Suppressor macrophage (primary cell): ENCODE results near the gene KRTAP12-4.
"Not testable (repeated sequence)": the region's sequence is repeated elsewhere in the genome, so short reads cannot be mapped to it uniquely, and the experiment has no call there.

Experiments
- DNase-seq, 4 experiments: peaks; one replicate each; pipeline ENCODE4 v3.0.0-alpha.2; 2020 to 2022

Gene KRTAP12-4

DNA sequence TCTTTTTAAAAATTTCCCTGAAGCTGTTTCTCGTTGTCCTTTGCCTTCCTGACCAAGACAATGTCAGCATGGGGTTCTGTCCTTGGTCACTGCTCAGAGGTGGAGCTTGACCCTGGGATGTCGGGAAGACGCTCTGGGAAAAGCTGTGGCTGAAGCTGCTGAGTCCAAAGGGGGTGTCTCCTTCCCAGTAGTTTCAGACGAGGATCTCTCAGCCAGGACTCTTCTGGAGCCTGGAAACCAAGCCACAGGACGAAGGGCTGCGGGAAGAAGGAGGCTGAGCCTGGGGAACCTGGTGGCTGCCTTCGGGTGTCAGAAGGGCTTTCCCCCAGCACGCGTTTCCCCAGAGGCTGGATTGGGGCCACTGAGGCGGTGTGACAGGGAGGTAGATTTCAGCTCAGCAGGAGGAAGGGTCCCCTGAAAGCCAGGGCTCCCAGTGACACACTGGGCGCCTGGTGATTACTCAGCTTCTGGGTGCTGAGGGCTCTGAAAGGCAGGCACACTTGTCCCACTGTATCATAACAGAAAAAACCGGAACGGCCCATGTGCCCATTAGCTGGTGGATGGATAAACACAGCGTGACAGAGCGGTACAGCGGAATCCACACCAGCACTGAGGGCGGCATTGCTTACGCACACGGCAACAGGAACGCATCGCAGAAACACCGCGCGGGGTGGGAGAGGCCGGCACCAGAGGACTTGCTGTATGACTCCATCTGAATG is 32.5 kb upstream of the KRTAP12-4 start:
- DNase-seq: no peak

DNA sequence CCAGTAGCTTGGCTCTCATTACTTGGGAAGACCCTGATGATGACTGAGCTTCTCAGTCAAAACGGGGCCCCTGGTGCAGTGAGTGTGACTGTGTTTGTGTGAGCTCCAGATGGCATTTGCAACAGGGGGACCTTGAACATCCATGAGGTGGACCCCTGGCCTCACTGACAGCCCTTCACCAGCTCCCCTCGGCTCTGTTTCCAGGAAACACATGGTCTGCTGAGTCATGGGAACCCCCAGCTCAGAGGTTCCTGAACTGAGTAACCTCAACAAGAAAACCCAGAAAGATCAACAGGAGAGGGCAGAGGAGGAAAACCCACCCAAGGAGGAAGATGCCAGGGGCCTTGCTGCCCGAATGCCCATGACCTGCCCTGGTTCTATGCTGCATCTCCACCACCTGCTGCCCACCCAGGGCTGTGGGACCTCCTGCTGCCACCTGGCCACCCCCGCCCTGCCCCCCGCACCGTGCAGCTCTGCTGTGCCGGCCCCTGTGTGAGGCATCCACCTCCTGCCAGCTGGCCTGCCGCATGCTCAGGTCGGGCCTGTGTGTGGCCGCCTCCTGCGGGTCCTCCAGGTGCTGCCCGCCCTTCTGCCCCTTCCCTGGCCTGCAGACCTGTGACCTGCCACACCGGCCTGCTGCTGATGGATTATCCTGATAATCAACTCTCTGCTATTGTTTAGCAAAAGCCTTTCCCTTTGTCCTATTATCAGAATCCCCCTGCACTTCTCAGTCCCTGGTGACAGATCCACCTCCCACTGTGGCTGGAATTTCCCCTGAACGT is 31.7 kb upstream of the KRTAP12-4 start:
- no peak for DNase-seq

DNA sequence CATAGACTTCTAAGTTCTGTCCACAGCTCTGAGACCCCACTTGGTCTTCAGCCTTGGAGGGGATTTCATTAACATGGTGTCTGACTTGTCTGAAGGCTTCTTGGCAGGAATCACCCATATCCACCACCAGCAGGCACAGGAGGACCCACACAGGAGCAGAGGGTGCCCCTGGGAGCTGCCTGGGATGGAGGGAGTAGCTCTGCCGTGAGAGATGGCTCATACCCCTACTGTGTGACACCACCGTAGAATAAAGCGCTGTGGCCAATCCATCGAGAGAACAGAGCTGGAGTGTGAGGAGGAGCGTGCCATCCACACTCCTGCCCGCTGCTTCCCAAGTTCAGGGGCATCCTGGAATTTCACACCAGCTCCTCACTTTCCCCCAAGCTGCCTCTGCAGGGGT is 30.6 kb upstream of the KRTAP12-4 start:
- DNase-seq: not testable (repeated sequence)

DNA sequence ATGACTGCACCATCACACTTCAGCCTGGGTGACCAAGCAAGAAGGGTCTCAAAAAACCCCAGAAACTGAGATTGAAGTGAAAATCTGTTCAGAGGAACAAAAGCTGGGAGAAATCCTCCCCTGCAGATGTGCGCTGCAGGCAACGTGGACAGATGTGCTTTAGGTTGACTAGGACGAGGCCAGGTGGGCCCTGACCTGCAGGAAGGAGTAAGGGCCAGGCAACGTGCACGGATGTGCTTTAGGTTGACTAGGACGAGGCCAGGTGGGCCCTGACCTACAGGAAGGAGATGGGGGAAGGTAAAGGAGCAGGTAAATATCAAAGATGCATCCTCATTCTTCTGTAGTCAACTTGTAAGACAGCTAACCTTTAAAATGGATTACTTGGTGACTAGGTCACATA is 30.0 kb upstream of the KRTAP12-4 start:
- DNase-seq: no peak

DNA sequence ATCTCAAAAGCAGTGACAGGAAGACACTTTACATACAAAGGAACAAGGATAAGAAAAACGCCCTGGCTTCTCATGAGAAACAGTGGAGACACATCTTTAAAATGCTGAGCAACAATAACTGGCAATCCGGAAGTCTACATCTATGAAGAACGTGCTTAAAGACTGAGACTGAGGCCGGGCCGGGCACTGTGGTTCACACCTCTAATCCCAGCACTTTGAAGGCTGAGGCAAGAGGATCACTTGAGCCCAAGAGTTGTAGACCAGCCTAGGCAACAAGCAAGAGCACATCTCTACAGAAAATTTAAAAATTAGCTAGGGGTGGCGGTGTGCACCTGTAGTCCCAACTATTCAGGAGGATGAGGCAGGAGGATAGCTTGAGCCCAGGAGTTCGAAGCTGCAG is 29.6 kb upstream of the KRTAP12-4 start:
- no peak for DNase-seq

DNA sequence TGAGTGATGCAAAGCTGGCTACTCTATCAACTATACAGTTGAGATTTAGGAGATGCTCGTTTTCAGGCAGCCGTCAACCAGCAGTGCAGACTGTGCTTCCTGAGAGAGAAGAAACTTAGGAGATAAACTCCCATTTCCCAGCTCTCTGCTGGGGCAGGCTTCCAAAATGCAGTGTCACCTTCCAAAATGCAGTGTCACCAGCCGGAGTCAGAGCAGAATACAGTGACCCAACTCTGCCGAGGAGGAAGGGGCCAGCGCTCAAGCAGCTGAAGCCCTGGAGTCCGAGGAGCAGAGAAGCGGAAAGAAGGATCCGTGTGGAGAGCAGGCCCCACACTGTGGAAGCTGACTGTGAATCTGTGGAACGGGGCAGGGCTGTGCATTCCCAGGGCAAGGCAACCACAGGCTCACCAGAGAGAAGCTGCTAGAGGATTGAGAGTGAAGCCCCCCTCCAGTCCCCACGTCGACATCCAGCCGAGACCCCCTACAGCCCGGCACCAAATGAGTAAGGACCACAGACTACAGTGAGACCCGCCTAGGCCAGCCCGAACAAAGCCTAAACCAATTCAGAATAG is 28.2 kb upstream of the KRTAP12-4 start:
- no peak for DNase-seq

DNA sequence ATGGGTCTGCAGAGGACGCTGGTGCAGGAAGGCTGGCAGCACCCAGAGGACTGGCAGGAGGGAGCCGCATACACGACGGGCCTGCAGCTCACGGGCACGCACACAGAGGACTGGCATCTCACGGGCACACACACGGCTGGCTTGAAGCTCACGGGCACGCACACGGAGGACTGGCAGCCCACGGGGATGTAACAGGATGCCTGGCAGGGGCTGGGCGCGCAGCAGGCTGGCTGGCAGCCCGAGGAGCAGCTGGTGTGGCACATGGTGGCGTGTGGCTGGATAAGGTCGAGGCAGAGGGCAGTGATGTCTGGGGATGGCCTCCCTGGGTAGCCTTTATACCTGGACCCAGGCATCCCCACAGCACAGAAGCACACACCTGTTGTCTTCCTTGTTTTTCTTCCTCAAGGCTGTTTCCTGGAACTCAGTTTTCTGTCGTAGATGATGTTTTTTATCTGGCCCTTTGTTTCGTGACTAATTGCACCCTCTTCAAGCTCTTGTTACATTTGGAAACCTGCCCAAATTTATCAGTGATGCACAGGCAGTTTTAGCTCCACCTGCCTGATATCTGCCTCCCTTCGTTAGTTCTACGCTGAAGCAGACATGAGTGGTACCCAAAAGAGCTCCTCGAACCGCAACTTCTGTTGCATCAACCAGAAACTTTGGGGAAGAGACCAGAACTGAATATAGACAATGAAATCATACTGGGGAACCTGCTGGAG is 27.6 kb upstream of the KRTAP12-4 start, which contains the start of gene KRTAP12-1:
Gene KRTAP12-1, minus strand, starts transcription at position 303 of the 719 bp plus-strand sequence. Its CDS starts 40 bp downstream, at position 263.
- no peak for DNase-seq

DNA sequence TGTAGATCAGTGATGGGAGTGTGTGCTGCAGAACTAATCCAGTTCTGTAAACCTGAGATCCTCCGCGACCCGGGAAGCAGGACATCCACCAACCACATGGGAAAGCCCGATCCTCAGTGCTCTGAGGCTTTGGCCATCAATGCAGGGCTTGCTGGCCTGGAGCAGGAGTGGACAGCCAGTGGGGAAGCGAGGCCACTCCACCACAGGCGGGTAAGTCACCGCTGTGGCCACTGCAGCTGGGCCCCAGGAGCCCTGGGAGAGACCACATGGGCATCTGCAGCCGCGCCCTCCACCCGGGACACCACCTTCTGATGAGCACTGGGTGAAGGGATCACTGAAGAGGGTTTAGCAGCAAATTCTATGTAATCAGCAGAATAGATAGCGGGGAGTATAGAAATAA is 26.7 kb upstream of the KRTAP12-4 start:
- DNase-seq: no peak

DNA sequence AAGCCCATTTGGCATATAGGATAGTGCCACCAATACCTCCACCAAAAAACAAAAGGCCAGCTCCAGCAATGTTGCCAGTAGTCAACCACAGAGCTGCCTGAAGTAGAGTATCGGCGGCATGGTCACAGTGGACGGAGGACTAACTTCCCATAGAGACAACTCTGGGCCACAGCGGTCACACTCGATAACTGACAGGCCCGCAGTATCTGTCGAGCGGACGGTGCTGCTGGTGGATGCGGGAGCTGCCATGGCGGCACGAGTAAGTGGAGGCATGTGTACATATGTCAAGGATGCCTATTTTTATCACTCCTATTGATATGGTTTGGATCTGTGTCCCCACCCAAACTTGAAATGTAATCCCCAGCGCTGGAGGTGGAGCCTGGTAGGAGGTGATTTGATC is 23.4 kb upstream of the KRTAP12-4 start:
- DNase-seq: no peak

DNA sequence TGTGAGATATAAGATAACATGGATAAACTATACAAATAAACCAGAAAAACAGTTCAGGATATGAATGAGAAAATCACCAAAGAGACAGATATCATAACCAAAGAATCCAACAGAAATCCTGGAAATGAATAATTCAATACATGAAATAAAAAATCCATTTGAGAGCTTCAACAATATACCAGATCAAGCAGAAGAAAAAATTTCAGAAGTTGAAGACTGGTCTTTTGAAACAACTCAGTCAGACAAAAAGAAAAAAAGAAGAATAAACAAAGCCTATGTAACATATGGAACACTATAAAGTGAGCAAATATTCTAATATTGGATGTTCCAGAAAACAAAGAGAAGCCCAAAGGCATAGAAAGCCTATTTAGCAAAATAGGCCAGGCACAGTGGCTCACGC is 17.5 kb upstream of the KRTAP12-4 start:
- no peak for DNase-seq

DNA sequence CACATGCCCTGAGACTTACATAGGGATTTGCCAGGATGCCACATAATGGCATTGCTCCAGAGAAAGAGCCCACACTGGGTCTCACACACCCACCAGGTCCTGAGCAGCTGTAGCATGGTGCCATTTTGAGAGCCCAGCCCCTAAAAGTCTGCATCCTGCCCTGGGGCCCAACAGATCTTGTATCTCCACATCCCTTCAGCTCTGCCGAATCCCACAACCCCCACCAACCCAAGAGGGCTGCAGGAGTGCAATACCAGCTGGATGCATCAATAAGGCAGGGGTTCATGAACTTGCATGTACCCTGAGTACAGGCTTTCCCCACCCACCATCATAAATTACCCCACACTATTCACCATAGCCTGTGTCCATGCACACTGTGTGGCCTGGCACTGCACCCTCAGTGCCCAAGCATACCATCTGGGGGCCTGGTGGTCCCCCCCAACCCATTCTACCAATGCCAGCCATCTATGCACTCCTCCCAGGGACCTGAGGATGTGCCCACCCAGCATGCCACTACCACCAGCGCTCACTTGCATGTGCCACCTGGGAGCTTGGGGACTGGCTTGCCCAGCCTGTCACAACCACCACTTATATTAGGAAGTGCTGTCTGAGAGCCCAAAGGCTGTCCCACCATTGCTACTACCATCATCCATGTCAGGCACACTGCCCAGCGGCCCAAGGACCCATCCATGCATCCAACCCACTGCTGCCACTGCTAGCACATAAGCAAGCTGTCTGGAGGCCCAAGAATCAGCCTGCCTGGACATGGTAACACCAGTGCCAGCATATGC is 16.4 kb upstream of the KRTAP12-4 start:
- DNase-seq: no peak

DNA sequence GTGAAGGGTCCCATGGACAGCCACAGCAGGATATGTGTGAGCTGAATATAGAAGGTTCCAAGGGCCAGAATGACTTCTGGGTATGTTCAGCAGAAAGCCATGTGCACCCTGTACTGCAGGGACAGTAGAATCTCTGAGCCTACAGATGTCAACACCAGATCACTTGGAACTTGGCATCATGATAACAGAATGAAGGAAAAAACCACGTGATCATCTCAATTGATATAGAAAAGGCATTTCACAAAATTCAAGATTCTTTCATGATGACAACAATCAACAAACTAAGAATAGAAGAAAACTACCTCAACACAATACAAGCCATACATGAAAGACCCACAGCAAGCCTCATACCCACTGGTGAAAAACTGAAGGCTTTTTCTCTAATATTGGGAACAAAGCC is 13.2 kb upstream of the KRTAP12-4 start:
- no peak for DNase-seq

DNA sequence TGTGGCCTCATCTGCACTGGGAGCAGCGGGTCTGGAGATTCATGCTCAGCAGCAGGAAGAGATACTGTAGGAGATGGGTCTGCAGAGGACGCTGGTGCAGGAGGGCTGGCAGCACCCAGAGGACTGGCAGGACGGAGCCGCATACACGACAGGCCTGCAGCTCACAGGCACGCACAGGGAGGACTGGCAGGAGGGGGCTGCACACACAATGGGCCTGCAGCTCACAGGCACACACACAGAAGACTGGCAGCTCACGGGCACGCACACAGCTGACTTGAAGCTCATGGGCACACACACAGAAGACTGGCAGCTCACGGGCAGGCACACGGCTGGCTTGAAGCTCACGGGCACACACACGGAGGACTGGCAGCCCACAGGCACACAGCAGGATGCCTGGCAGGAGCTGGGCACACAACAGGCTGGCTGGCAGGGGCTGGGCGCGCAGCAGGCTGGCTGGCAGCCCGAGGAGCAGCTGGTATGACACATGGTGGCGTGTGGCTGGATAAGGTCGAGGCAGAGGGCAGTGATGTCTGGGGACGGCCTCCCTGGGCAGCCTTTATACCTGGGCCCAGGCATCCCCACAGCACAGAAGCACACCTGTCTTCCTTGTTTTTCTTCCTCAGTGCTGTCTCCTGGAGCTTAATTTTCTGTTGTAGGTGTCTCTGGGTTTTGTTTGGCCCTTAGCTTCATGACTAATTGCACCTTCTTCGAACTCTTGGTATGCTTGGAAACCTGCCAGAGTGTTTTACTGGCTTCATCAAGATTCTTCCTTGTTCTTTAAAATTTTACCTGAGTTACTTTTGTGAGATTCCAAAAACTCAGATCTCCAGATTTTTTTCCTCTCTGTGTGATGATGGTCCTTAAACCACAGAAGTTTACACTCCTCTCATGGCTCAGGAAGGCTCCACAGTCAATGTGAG is 12.2 kb upstream of the KRTAP12-4 start, which contains the start of gene KRTAP12-2:
Gene KRTAP12-2, minus strand, starts transcription at position 527 of the 920 bp plus-strand sequence. Its CDS starts 41 bp downstream, at position 486.
- no peak for DNase-seq

DNA sequence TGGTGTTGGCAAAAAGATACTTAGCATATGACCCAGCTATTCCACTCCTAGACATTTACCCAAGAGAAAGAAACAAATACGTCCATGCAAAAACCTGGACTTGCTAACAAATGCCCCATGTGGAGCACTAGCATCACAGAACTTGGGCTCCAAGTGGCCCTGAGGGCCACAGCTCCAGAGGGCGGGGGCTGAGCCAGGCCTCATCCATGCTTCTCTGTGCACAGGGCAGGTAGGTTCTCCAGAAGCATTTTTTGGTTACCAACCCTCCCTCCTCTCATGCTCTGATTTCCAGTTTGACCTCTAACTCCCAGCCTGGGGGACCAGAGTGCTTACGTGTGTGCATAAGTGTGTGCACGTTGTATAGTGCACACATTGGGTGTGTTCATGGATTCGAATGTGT is 10.2 kb upstream of the KRTAP12-4 start:
- no peak for DNase-seq

DNA sequence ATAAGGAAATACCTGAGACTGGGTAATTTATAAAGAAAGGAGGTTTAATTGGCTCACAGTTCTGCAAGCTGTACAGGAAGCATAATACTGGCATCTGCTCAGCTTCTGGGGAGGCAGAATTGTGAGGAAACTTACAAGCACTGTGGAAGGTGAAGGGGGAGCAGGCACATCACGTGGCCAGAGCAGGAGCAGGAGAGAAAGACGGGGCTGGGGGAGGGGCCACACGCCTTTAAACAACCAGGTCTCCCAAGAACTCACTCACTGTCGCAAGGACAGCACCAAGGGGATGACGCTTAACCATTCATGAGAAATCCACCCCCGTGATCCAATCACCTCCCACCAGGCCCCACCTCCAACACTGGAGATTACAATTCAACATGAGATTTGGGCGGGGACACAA is 7.1 kb upstream of the KRTAP12-4 start:
- not testable (repeated sequence) for DNase-seq

DNA sequence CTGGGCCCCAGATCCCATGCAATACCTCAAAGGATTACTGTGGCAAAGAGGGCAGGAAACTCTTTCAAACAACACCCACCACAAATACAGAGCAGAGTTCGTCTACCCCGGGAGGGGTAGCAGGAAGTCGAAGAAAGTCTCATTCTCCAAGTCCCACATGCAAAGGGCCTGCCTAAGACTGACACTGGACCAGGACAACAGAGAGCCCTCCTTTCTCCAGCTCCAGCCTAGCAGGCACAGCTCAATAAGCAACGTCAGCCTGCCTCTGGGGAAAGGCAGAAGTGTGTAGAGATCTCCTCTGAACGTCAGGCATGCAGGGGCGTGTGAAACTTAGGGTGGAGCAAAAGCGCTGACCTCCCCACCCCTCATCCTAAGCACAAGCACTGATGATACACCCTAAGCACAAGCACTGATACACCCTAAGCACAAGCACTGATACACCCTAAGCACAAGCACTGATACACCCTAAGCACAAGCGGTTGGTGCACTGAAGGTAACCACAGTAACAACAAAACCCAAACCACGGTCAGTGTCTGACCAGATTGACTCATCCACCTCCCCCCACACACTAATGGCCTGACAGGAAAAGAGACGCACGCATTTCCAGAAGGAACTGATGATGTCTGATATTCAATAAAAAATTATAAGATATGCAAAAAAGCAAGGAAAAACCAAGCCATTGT is 4.6 kb upstream of the KRTAP12-4 start:
- peak in 1 of 4 experiments; percentile 0 for DNase-seq

DNA sequence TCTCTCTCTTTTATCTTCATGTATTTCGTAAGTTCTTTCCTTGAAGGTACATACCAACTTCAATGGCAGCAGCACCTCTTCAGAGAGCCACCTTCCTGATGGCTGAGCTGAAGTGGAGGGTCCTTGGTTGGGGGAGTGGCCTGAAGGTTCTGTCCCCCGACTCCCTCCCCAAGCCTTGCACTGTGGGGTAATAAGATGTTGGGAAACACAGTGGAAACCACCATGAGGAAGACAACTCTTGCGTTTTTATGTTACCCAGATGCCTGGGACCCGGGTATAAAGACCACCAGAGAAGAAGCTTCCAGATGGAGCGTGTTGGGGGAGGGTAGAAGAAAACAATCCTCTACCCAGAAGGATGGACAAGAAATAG is 4.1 kb upstream of the KRTAP12-4 start:
- DNase-seq: no peak

DNA sequence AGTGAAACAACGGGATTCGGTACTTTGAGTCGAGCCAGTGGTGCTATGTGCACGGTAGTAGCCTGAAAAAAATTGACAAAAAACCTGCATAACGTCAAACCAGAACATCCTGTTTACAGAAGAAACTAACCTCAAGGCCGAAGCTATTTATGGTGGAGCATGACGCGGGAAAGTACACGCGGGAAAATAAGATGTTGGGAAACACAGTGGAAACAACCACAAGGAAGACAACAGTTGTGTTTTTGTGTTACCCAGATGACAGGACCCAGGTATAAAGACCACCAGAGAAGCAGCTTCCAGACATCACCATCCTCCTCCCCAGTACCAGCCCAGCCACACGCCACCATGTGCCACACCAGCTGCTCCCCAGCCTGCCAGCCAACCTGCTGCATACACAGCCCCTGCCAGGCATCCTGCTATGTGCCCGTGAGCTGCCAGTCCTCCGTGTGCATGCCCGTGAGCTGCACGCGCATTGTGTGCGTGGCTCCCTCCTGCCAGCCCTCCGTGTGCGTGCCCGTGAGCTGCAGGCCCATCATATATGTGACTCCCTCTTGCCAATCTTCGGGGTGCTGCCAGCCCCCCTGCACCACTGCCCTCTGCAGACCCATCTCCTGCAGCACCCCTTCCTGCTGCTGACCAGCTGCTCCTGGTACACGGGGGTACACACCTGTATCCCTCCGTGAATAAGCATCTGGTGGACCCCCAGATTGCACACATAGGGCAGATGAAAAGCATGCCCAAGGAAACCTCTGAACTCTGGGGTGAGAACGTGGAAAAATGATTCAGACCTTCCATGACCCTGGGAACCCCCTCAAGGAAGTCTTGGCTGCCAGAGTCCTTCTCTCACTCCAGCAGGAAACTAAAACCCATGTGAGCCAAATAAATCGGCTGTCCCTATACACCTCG is 3.4 kb upstream of the KRTAP12-4 start, which contains the start of gene KRTAP12-3:
Gene KRTAP12-3, plus strand, starts transcription at position 298 of the 906 bp plus-strand sequence. Its CDS starts 48 bp downstream, at position 346.
- no peak for DNase-seq

DNA sequence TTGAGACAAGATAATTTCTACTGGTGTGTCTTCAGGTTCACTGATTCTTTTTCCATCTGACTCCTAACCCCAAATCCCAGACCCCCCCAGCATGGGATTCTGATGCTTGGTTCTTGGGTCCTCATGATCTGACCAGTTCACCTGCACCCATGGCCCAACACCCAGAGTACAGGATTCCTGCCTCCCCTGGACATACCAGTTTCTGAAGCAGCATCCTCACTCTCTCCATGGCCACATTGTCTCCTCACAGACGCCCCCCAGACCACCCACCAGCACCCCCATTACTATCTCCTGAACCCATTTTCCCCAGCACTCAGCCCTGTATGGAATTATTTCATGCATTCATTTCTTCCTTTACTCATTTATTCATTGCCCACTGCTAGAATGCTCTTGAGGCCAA is 2.4 kb upstream of the KRTAP12-4 start:
- DNase-seq: no peak
